Fibroblast of villous mesenchyme (primary cell): ENCODE results near the gene FAM184B. TPM values are rescaled to one million over a fixed set of nuclear protein-coding genes. Genes with fewer than 3 reads are reported as not detected.
"Not testable (repeated sequence)": the region's sequence is repeated elsewhere in the genome, so short reads cannot be mapped to it uniquely, and the experiment has no call there.

Experiments used
- DNase-seq: peaks from one replicate; pipeline ENCODE4 v3.0.0-alpha.2; 2010; ENCODE audit warnings: low read depth
- H3K4me3 ChIP-seq: 2 replicates; pipeline ENCODE4 v1.5.1; 2011; ENCODE audit warnings: low read depth, mild to moderate bottlenecking, low read length
- total RNA-seq: library from RNA; depleted of rRNA; stranded (reverse); fragments of >200 nt; gene quantifications from 2 replicates; pipeline ENCODE4 v1.2.3, GENCODE V29; 2012
- TF ChIP-seq, protein P1 (sequence below): IDR thresholded peaks from 2 replicates; pipeline ENCODE4 v1.5.1; 2012; ENCODE audit warnings: low read depth, mild to moderate bottlenecking, low read length; ENCODE audit not compliant: insufficient read depth

Gene FAM184B
- total RNA-seq, 1 donor: not detected

DNA sequence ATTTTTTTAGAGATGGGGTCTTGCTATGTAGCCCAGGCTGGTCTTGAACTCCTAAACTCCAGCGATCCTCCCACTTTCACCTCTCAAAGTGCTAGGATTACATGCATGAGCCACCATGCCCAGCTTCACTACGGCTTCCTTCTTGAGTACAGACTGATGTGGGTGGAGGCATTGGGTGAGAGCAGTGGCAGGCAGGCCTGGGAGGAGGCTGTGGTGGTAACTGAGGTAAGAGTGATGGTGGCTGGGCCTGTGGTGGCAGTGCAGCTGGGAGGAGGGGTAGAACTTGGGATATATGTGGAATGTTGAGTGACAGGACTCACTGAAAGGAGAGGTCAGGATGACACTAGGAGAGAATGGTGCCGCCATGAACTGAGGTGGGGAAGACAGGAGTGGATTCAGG lies 86.1 kb downstream of the FAM184B start:
- no peak for DNase-seq
- TF ChIP-seq, protein P1, sequence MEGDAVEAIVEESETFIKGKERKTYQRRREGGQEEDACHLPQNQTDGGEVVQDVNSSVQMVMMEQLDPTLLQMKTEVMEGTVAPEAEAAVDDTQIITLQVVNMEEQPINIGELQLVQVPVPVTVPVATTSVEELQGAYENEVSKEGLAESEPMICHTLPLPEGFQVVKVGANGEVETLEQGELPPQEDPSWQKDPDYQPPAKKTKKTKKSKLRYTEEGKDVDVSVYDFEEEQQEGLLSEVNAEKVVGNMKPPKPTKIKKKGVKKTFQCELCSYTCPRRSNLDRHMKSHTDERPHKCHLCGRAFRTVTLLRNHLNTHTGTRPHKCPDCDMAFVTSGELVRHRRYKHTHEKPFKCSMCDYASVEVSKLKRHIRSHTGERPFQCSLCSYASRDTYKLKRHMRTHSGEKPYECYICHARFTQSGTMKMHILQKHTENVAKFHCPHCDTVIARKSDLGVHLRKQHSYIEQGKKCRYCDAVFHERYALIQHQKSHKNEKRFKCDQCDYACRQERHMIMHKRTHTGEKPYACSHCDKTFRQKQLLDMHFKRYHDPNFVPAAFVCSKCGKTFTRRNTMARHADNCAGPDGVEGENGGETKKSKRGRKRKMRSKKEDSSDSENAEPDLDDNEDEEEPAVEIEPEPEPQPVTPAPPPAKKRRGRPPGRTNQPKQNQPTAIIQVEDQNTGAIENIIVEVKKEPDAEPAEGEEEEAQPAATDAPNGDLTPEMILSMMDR: no peak
- H3K4me3 ChIP-seq: no peak overlapping the region

DNA sequence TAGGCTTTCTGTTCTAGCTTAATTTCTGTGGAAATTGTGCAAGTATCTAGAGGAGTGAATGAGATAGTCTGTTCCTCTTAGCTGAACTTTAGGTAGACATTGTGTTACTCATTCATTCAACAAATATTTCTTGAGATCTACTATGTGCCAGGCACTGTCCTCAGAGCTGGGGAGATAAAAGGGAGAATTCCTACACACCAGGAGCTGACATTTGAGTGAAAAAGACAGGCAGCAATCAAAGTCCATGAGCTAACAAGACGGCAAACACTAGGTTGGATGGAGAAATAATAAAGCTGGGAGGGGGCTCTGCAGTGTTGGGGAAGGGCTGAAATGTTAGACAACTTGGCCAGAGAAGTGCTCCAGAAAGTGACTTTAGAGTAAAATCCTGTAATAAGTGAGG lies 86.9 kb downstream of the FAM184B start:
- DNase-seq: no peak
- TF ChIP-seq, protein P1: no peak
- H3K4me3 ChIP-seq: no peak overlapping the region

DNA sequence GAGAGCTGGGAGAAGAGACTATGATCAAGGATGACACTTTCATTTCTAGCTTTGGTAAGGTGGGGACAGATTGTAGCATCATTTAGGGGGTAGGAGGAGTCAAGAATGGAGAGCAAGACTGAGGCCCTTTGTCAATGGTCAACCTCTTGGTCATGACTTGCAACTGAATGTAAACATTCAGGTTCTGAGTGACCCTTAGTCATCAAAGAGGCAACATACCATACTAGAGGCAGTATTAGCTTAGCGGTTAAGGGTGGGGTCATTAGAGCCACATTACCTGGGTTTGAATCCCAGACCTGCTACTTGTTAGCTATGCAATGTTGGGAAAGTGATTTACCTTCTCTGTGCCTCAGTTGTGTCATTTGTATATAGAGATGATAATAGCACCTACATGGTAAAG lies 90.5 kb downstream of the FAM184B start:
- DNase-seq: no peak
- TF ChIP-seq, protein P1: no peak

DNA sequence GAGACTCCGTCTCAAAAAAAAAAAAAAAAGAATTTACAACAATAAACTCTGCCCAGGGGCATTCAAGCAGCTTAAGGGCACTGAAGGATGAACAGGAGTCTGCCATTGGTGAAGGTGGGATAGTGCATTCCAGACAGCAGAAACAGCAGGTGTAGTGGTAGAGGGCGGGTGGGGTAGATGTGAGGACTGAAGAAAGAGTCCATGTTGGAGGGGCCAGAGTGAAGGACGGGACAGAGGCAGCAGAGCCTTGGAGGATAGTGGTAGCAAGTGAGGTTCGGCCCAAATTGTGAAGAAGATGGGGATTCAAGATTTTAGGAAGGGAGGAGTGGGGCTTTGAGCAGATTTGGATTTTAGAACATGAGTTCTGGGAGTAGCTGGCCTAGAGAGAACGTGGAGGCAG lies 91.3 kb downstream of the FAM184B start:
- no peak for DNase-seq
- no peak overlapping the region for H3K4me3 ChIP-seq
- TF ChIP-seq, protein P1: no peak

More for the DNA sequence above, 90.5 kb downstream of the FAM184B start:
- no peak overlapping the region for H3K4me3 ChIP-seq

DNA sequence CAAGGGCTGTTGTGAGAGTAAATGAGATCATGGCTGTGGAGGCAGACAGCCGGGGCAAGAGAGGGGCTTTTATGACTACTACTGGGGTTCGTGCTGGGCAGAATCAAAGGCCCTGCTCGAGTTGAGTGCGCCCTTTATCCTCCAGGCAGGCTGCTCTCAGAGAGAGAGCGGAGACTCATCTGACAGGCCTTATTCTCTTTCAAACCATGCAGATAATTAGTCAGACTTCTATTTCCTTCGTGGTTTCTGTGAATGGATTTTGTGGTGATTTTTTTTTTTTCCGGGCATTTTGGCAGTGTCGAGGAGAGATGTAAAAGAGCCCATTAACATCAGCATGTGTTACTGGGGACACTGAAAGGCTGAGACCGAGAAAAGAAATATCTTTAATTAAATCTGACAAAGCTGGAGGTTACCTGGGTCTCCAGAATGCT lies 93.4 kb downstream of the FAM184B start:
- no peak for DNase-seq
- no peak overlapping the region for H3K4me3 ChIP-seq
- TF ChIP-seq, protein P1: no peak

DNA sequence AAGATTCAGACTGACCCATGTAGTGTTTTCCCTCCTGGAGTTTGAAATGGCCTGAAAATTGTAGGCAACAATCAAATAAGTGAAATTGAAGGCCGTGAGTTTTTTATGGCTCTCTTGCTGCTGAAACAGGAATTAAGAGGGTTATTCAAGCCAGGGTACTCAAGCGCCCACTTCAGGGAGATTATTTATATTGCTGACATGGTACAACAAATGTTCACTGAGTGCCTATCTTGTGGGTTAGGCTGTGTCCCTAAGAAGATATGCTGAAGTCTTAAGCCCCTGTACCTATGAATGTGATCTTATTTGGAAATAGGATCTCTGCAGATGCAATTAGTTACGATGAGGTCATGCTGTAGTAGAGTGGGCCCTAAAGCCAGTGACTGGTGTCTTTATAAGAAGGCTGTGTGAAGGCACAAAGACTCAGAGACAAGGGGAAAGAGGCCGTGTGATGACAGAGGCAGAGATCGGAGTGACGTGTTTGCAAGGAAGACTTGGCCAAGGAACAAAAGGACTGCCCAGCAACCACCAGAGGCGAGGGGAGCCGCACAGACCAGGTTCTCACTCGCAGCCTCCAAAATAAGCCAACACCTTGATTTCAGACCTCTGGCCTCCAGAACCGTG lies 94.1 kb downstream of the FAM184B start:
- DNase-seq: no peak
- TF ChIP-seq, protein P1: no peak
- no peak overlapping the region for H3K4me3 ChIP-seq

DNA sequence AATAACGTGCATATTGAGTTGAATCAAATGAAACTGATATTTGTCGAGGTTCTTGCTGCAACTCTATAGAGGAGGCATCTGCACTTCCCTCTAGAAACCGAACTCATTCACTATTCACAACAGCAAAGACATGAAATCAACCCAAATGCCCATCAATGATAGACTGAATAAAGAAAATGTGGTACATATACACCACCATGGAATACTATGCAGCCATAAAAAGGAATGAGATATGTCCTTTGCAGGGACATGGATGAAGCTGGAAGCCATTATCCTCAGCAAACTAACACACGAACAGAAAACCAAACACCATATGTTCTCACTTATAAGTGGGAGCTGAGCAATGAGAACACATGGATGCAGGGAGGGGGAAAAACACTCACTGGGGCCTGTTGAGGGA lies 96.8 kb downstream of the FAM184B start:
- H3K4me3 ChIP-seq, DNase-seq: not testable (repeated sequence)

DNA sequence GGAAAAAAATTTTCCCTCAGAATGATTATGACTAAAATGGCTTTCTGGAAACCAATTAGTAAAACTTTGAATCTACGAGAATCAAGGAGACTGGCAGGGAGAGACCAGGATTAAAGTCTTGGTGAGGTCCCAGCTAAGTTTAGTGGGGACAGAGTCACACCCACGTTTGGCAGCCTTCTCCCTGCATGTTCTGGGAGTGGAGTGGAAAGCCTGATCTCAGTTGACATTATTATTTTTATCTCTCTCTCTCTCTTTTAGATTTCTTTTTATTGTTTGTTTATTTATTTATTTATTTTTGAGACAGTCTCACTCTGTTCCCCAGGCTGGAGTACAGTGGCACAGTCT lies 99.2 kb downstream of the FAM184B start:
- H3K4me3 ChIP-seq: no peak overlapping the region
- TF ChIP-seq, protein P1: no peak
- no peak for DNase-seq
